Inflammatory macrophage (primary cell): ENCODE measurements around the gene TXNDC2.
"Not testable (repeated sequence)": the region's sequence is repeated elsewhere in the genome, so short reads cannot be mapped to it uniquely, and the experiment has no call there.

Experiments
- DNase-seq, 2 donors: peaks; one replicate each; pipeline ENCODE4 v3.0.0-alpha.2; 2020 to 2022
- total RNA-seq, 18 experiments: gene quantifications; one replicate each; lab custom pipeline; 2026; ENCODE audit warnings: mixed read lengths in 6 of 18, inconsistent platforms in 2 of 18; lab: John Stamatoyannopoulos, UW

TXNDC2 gene
- total RNA-seq = 0 to 0.26 (median 0.13) reads per million in 18 experiments

- no peak for DNase-seq
Observed at GRCh38 chr18:9885170-9886004, at the start of gene TXNDC2. Gene TXNDC2 (plus strand): TSS chr18:9885973. CDS start chr18:9886681, 708 bp downstream.

- DNase-seq = no peak
Observed at GRCh38 chr18:9838144-9838877, 47.5 kb upstream of the TXNDC2 start.

GRCh38 chr18:9839211-9839610, 46.6 kb upstream of the TXNDC2 start:
- no peak for DNase-seq

GRCh38 chr18:9839853-9840252, 45.9 kb upstream of the TXNDC2 start:
- DNase-seq = no peak

GRCh38 chr18:9841752-9842151, 44.0 kb upstream of the TXNDC2 start:
- no peak for DNase-seq

GRCh38 chr18:9842448-9842847, 43.3 kb upstream of the TXNDC2 start:
- no peak for DNase-seq

GRCh38 chr18:9845256-9845655, 40.5 kb upstream of the TXNDC2 start:
- DNase-seq = no peak

- no peak for DNase-seq
Observed at GRCh38 chr18:9846162-9846925, 39.4 kb upstream of the TXNDC2 start.

GRCh38 chr18:9848170-9848879, 37.4 kb upstream of the TXNDC2 start:
- DNase-seq = no peak

GRCh38 chr18:9849407-9850283, 36.1 kb upstream of the TXNDC2 start:
- DNase-seq = peak; percentile 92 to 94

GRCh38 chr18:9850309-9850708, 35.5 kb upstream of the TXNDC2 start:
- DNase-seq = no peak

- peak; percentile 83 to 96 for DNase-seq
Observed at GRCh38 chr18:9851511-9851910, 34.3 kb upstream of the TXNDC2 start.

- DNase-seq = no peak
Observed at GRCh38 chr18:9852266-9853081, 33.3 kb upstream of the TXNDC2 start.

GRCh38 chr18:9854801-9855676, 30.7 kb upstream of the TXNDC2 start:
- no peak for DNase-seq

GRCh38 chr18:9855681-9856080, 30.1 kb upstream of the TXNDC2 start:
- DNase-seq = no peak

GRCh38 chr18:9856092-9856491, 29.7 kb upstream of the TXNDC2 start:
- peak; percentile 44 to 68 for DNase-seq

GRCh38 chr18:9857479-9857998, 28.2 kb upstream of the TXNDC2 start:
- DNase-seq = not testable (repeated sequence)

GRCh38 chr18:9858642-9859041, 27.1 kb upstream of the TXNDC2 start:
- no peak for DNase-seq

GRCh38 chr18:9859232-9859631, 26.5 kb upstream of the TXNDC2 start:
- DNase-seq = no peak
